HS-5 (cell line): Measurements from ENCODE around the gene SLC17A1.

Experiments used
- DNase-seq: peaks from one replicate; pipeline ENCODE4 v3.0.0-alpha.2; 2012; ENCODE audit warnings: low read depth

SLC17A1 gene

GRCh38 chr6:25831532-25832306 is at the start of gene SLC17A1:
TSS of gene SLC17A1 (minus strand) at chr6:25832052. CDS start at chr6:25830557, 1,495 bp downstream.
- no peak for DNase-seq

- no peak for DNase-seq
These were observed 48.7 kb upstream of the SLC17A1 start for GRCh38 chr6:25880601-25881000.

DNA sequence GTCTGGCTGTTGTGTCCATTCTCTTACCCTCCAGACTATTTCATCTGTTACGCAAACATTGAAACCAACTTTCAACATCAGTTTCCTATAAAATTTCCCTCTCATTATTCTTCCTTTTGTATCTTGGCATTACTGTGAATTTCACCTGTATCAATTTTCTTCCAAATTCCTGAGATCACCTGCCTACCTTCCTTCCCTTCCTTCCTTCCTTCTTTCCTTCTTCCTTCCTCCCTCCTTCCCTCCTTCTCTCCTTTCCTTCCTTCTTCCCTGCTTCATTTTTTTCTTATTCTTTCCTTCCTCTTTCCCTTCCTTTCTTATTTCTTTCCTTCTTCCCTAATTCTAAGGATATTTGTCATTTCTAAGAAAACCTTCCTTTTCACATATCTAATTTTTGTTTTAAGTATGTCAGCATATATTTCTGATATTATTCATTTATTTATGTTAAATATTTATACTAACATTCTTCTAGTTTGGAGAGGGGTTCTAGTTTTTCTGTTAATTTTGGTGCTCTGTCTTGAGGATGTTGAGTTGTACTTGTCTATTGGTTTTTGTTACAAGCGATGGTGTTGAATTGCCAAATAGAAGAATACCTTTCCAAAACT is 47.0 kb upstream of the SLC17A1 start:
- DNase-seq, result no peak

- no peak for DNase-seq
These were observed 44.2 kb upstream of the SLC17A1 start for GRCh38 chr6:25875926-25876602.

- DNase-seq, result no peak
These were observed 43.7 kb upstream of the SLC17A1 start for GRCh38 chr6:25875563-25875905.

- DNase-seq, result no peak
These were observed 43.1 kb upstream of the SLC17A1 start for GRCh38 chr6:25874822-25875562.

GRCh38 chr6:25874118-25874517 is 42.3 kb upstream of the SLC17A1 start, which contains the start of gene SLC17A3:
TSS of gene SLC17A3 (minus strand) at chr6:25874243. CDS start at chr6:25868387, 5,856 bp downstream.
- DNase-seq, result no peak

DNA sequence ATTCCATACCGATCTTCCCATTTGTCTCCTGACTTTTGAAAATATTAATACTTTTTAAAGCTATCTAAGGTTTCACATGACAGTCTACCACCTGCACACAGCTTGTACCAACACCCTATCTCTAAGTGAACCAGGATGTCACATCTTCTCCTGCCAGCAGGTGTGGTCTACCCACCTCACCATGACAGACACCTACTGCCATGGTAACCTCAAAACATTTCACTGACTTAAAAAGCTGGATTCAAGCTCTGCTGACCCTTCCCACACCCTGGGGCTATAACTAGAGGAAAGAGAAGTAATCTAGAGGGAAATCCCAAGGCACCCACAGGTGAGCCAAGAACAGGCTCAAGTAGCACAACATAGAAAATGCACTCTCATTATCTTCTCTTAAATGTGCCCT is 41.0 kb upstream of the SLC17A1 start:
- no peak for DNase-seq

DNA sequence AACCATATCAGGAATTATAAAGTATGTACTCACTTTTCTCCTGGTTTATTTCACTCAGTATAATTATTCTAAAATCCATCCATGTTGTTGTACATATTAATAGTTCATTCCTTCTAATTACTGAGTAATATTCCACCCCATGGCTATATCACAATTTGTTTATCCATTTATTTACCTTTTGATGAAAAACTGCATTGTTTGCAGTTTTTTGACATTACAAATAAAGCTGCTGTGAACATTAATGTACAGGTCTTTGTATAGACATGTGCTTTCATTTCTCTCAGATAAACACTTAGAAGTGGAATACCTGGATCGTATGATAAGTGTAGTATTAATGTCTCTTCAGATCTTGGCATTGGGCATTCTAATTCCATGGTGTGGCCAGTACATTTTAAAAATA is 38.0 kb upstream of the SLC17A1 start:
- no peak for DNase-seq

DNA sequence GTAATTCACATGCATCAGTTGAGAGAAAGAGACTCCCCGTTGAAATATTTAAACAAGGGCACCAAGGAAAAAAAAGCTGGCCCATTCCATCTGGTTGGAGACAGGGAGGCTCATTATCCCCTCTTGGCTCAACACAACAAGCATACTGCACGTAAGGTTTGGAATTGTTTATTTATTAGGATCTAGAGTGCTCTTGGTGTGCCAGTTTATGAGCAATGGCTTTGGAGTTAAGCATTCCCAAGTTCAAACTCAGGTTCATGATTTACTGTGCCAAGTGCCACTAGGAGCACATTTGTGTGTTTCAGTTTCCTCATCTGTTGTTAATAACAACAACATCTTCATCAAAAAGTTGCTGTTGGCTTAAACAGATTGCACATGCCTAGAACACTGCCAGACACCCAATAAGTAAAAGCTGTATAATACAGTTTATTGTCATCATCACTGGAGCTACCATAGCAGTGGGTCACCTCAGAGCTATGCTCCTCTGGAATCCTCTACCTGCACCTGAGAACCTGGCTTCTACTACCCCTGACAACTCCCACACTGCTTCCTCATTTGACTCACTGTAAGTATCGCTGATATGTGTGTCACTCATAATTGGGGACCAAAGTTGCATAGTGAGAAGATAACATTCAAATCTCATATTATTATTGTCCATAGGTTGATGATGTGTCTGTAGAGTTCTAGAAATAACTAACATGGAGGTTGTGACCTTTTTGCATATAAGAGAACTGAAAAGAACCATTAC is 36.8 kb upstream of the SLC17A1 start:
- no peak for DNase-seq

- DNase-seq, result no peak
These were observed 34.2 kb upstream of the SLC17A1 start for GRCh38 chr6:25866011-25866410.

- no peak for DNase-seq
These were observed 31.5 kb upstream of the SLC17A1 start for GRCh38 chr6:25863360-25863759.

GRCh38 chr6:25862199-25862598 is 30.3 kb upstream of the SLC17A1 start:
- no peak for DNase-seq

- no peak for DNase-seq
These were observed 20.9 kb upstream of the SLC17A1 start for GRCh38 chr6:25852756-25853155.

DNA sequence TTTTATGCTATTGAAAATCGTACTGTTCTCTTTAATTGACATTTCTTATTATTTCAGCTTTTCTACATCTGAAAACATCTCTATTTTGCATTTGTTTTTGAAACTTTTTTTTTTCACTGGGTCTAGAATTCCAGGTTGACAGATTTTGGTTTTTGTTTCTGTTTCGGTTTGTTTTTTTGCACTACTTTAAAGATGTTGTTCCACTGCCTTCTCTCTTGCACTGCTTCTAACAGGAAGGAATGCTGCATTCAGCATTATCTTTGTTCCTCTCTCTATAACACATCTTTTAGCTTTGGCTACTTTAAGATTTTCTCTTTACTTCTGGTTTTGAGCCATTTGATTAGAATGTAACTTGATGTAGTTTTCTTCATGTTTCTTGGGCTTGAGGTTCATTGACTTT is 20.1 kb upstream of the SLC17A1 start:
- DNase-seq, result no peak

- no peak for DNase-seq
These were observed 12.7 kb upstream of the SLC17A1 start for GRCh38 chr6:25844518-25844917.

- no peak for DNase-seq
These were observed 10.7 kb upstream of the SLC17A1 start for GRCh38 chr6:25842526-25842925.

GRCh38 chr6:25835442-25836283 is 3.8 kb upstream of the SLC17A1 start:
- DNase-seq, result no peak

DNA sequence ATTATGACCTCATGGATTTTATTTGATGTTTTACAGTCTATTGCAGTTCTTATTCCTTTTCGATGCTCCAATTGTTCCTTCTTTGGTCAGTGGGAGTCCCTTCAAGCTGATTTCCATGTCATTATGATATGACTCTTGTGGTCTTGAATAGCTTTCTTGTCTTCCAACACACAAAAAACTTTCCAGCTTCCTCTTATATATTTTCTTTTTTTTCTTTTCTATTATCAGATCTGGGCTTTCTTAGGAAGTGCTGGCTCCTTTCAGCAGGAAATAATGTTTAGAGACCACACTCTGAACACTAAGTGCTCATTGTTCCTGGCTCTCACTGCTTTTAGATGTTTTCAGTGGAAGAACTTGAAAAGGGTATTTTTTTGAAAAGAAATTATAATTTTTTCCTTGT is 3.1 kb upstream of the SLC17A1 start:
- no peak for DNase-seq

- no peak for DNase-seq
These were observed 1.3 kb upstream of the SLC17A1 start for GRCh38 chr6:25833136-25833535.

GRCh38 chr6:25832670-25833069 is 818 bp upstream of the SLC17A1 start:
- no peak for DNase-seq
